NK-92 (cell line): ENCODE data around the gene RAB31.

Source experiments
- DNase-seq: peaks from one replicate; lab custom pipeline; 2025; ENCODE audit not compliant: unreplicated experiment; lab: John Stamatoyannopoulos, UW

Gene RAB31

GRCh38 chr18:9814431-9814830 lies 106.3 kb downstream of the RAB31 start:
- no peak for DNase-seq

- no peak for DNase-seq
Measured at GRCh38 chr18:9817286-9817685, 109.2 kb downstream of the RAB31 start.

- DNase-seq: no peak
Measured at GRCh38 chr18:9817725-9818422, 109.8 kb downstream of the RAB31 start.

- no peak for DNase-seq
Measured at GRCh38 chr18:9818423-9818734, 110.3 kb downstream of the RAB31 start.

- DNase-seq: no peak
Measured at GRCh38 chr18:9820127-9820526, 112.0 kb downstream of the RAB31 start.

GRCh38 chr18:9820719-9821118 lies 112.6 kb downstream of the RAB31 start:
- no peak for DNase-seq

- no peak for DNase-seq
Measured at GRCh38 chr18:9822587-9823185, 114.6 kb downstream of the RAB31 start.

GRCh38 chr18:9823805-9824473 lies 115.8 kb downstream of the RAB31 start:
- DNase-seq: no peak

- DNase-seq: no peak
Measured at GRCh38 chr18:9824474-9824832, 116.4 kb downstream of the RAB31 start.

GRCh38 chr18:9824952-9825371 lies 116.9 kb downstream of the RAB31 start:
- DNase-seq: no peak

GRCh38 chr18:9825571-9826073 lies 117.5 kb downstream of the RAB31 start:
- DNase-seq: no peak

GRCh38 chr18:9826685-9827084 lies 118.6 kb downstream of the RAB31 start:
- no peak for DNase-seq

GRCh38 chr18:9827211-9827792 lies 119.2 kb downstream of the RAB31 start:
- DNase-seq: no peak

- no peak for DNase-seq
Measured at GRCh38 chr18:9827793-9828505, 119.8 kb downstream of the RAB31 start.

GRCh38 chr18:9828506-9829396 lies 120.7 kb downstream of the RAB31 start:
- DNase-seq: no peak

GRCh38 chr18:9829397-9829712 lies 121.3 kb downstream of the RAB31 start:
- no peak for DNase-seq

- no peak for DNase-seq
Measured at GRCh38 chr18:9831036-9831722, 123.1 kb downstream of the RAB31 start.

- DNase-seq: no peak
Measured at GRCh38 chr18:9831723-9832199, 123.7 kb downstream of the RAB31 start.

GRCh38 chr18:9832871-9833270 lies 124.8 kb downstream of the RAB31 start:
- no peak for DNase-seq

- DNase-seq: no peak
Measured at GRCh38 chr18:9834551-9834950, 126.5 kb downstream of the RAB31 start.
